GM18909 (cell line): Measurements from ENCODE around the gene NR1D2.
"Not testable (repeated sequence)": the region's sequence is repeated elsewhere in the genome, so short reads cannot be mapped to it uniquely, and the experiment has no call there.

Experiments used
- ATAC-seq: cut with Tn5 transposase; IDR thresholded peaks from one replicate; pipeline ENCODE4 v1.9.1; 2021; ENCODE audit warnings: mild to moderate bottlenecking; ENCODE audit not compliant: unreplicated experiment, poor library complexity

NR1D2 gene

DNA sequence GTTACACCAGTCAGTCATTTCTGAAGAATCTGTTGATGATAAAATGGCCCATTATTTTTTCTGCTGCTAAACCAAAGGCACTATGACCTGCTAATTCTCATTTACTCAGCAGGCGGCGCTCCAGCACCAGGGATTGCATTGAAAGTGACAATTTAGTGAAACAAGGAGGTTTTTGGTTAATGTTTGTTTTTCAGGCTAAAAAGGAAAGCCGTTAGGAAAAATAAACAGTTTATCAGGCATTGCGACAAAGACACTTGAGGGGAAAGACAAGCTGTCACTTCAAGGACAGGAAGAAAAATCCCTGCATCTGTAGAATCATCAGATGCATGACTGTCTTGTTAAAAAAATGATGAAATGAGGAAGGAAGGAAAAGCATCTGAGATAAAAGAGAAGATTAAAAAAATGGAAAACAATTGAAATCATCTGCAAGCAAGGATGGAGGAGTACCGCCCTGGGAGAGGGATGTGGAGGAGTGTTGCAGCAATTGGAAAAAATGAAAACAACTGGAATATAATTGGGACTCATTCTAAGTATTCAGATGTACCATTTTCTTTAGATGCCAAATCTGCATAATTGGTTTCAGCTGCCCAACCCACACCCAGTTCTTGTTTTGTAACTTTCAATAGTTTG, 54.0 kb downstream of the NR1D2 start:
- ATAC-seq, result peak; percentile 50

DNA sequence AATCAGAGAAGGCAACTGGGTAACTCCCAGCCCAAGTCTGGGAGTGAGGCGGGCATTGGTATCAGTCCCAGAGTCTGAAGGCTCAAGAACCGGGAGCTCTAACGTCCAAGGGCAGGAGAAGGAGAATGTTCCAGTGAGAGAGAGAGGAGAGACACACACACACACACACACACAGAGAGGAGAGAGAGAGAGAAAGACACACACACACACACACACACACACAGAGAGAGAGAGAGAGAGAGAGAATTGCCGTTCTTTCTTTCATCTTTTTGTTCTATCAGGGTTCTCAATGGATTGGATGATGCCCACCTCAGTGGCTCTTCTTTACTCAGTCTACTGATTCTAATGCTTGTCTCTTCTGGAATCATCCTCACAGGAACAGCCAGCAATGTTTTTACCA, 57.0 kb downstream of the NR1D2 start:
- ATAC-seq, result no peak

DNA sequence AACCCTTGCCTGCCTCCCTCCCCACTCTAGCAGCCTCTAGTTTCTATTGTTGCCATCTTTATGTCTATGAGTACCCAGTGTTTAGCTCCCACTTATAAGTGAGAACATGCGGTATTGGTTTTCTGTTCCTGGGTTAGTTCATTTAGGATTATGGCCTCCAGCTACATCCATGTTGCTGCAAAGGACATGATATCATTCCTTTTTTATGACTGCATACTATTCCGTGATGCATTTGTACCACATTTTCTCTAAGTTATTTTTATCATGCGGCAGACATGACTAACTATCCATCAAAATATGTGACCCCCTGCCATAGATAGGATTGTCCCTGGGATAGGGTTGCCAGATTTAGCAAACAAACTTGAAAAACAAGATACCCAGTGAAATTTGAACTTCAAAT, 58.4 kb downstream of the NR1D2 start:
- ATAC-seq, result no peak

DNA sequence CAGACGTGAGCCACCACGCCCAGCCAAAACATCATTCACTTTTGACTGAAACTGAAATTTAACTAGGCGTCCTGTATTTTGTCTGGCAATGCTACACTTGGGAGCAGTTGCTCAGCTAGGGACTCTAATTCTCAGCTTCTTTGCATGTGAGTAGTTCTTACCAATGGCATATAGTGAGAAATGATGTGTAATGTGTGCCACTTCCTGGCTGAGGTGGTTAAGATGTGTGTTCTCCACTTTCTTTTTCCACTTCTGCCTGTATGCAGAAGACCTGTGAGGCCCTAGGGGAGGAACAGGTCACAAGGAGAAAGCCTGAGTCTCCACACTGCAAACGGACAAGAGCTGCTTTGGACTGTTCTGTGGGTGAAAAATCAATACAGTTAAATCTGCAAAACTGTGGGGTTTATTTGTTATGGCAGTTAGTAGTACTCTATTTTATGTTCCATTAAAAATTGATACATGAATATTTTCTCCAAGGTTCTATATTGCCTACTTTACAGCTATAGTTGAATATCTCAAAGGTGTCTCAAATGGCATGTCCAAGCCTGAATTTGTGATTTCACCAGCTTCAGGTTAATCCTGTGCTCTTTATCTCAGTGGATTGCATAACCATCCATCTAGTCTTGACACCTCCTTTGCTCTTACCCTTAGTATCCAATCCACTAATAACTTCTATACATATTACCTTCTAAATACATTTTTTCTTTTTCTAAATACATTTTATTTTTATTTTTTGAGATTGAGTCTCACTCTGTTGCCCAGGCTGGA, 59.3 kb downstream of the NR1D2 start:
- ATAC-seq, result peak; percentile 96

DNA sequence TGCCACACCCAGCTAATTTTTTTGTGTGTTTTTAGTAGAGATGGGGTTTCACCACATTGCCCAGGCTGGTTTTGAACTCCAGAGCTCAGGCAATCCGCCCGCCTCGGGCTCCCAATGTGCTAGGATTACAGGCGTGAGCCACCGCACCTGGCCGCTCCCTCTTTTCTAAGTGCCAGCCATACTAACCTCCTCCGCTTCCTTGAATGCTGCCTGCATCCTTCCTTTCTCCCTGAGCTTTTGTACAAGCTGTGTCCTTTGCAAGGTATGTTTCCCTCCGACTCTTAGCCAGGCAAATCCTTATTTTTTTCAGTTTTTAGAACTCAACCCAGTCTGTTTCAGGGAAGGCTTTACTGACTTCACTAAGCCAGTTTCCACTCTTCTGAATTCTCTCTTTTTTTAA, 60.6 kb downstream of the NR1D2 start:
- no peak for ATAC-seq

DNA sequence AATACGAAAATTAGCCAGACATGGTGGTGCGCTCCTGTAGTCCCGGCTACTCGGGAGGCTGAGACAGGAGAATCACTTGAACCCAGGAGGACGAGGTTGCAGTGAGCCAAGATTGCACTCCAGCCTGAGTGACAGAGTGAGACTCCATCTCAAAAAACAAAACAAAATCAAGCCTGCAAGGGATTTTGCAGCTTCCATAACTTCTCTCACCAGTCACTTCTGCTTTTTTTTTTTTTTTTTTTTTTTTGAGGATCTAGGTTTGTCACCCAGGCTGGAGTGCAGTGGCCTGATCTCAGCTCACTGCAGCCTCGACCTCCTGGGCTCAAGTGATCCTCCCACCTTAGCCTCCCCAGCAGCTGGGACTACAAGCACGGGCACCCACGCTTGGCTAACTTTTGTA, 65.7 kb downstream of the NR1D2 start:
- ATAC-seq, result not testable (repeated sequence)

DNA sequence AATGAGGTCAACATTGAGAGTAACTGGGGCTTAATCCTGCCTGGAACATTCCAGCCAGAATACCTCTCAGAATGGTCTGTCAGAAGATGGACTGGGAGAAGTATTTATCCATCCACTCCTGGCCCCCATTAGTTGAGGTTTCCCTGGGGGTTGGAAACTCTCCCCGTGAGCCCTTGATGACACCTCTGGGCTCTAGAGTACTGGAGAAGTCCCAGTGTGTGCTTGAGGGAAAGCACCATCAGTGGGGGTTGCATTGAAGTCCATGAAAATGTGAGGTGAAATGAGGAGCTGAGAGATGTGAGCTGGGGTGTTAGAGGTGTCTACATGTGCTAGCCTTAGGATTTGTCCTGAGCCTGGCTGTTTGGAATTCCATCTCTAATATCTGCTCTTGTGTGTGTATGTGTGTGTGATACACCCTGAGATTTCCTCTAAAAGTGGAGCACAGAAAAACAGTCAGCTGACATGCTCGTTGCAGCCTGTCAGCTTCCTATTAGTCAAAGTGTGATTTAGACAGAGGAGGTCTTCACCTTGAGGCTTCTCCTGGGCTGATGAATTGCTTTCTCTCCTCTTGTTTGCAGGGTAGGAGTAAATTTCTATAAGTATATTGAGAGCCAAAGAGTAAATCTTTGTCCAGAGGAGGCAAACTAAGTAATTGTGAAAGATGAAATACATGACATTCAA, 67.6 kb downstream of the NR1D2 start:
- ATAC-seq, result no peak

DNA sequence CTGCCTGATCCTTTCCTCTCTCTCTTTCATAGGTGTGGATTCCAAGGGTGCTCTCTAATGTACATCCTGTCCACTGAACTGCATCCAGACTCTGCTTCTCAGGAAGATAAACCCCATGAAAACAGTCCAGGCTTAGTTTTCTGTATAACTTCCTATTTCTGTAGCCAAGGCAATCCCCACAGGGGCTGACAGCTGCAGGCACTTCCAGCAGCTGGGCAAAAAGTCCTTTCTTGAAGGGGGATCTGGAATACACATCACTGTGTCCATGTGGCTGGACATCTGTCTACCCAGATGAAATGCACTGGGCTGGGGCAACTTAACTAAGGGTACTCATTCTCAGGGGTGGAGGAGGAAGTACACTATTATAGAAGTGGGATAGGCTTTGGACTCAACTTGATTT, 72.2 kb downstream of the NR1D2 start:
- no peak for ATAC-seq

DNA sequence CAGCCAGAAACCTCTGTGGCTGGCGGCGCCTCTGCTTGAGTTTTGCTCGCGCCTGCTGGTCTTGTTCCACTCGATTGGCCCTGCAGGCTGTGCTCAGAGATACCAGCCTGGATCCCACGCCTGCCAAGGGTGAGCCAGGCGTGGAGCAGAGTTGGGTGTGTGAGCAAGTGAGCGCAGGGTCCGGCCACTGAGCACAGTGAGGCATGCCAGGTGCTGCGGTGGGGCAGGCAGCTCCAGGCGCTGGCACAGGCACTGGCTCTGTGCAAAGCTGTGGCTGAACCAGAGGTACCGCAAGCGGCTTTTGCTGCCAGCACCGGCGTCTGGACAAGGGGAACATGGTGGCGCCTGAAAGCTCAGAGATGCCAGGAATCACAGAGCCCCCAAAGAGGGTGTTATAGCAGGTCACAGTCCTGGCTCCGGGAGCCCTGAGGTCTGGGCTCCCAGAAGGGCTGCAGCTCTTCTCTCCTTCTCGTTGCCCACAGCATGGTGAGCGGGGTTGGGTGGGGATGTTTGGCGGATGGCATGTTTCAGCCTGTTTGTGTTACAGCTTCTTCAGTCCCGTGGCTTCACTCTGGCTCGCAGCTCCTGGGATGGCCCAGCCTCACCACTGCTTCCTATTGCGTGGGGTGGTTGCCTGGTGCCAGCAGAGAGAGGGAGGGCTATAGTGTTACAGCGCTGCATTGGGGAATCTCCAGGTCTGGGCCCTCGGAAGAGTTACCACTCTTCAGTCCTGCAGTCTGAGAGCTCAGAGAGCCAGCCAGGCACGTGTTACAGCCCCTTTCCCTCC, 73.9 kb downstream of the NR1D2 start:
- no peak for ATAC-seq

DNA sequence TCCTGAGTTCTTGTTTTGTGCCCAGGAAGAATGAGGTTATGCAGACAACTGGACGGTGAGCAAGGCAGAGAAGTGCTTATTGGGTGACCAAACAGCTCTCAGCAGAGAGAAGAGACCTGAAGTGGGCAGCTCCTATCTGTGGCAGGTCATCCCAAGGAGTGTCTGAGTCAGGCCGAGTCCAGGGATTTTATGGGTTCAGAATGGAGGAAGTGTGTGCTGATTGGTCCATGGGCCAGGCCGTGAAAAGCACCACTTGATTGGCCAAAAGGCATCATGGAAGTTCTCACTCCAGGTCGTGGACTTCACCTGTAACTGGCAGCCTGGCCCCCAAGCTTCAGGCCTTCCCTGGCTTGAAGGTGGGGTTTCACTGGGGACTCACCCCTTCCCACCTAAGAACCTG, 74.5 kb downstream of the NR1D2 start:
- no peak for ATAC-seq

DNA sequence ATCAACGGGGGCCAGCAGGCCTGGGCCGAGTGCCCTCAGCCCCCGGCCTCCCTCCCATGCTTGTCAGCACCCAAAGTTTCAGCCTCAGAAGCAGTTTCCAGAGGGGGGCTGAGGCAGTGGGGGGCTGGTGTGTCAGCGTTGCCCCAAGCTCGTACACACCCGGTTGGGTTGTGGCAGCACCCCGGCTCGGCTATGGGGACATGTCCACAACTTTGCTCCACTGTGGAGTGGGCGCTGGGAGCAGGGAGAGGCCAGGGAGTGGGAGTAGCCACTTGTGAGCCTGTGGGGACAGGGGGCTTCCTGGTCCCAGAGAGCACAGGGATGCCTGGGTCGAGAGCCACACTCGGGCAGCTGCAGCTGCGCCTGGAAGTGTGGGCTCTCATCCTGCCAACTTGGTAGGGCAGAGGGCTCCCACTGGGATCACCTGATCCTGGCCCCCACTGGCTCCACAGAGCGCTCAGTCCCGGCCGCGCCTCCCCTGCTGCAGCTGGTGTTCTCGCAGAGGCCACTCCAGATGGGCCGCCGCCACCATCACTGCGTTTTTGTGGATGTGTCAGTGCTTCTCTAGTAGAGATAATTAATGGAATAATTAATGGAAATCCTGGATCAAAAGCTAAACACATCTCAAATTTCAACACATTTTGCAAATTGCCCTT, 75.1 kb downstream of the NR1D2 start:
- no peak for ATAC-seq

DNA sequence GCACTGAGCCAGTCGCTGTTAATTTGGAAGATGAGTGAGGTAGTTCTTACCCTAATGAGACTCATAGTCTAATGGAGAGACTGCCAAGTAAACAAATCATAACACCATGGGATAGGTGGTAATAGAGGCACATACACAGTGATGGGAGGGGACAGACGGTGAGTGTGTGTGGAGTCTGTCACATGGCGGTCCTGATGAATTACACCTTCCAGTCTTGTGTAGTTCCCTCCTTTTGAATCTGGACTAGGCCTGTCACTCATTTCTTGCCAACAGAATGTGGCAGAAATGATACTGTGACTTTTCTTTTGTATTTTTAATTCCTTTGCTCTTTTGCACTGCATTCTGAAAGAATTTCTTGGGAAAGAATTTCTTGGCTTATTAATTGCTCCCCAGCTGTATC, 78.1 kb downstream of the NR1D2 start:
- no peak for ATAC-seq

DNA sequence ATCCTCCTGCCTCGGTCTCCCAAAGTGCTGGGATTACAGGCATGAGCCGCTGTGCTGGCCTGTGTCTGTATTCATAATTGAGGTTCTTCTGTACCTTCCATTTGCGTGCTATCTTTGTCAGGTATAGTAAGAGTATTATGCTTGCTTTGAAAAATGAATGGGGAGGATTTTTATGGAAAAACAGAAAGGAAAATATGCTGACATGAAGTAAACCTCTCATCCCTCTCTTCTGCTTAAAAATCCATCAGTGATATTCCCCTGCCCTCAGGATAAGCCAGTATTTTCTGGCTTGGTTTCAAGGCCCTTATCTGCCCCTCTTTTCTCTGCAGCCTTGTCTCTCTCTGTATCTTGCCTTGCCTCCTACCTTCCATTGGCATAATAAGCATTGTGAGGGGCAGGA, 80.7 kb downstream of the NR1D2 start:
- ATAC-seq, result no peak

DNA sequence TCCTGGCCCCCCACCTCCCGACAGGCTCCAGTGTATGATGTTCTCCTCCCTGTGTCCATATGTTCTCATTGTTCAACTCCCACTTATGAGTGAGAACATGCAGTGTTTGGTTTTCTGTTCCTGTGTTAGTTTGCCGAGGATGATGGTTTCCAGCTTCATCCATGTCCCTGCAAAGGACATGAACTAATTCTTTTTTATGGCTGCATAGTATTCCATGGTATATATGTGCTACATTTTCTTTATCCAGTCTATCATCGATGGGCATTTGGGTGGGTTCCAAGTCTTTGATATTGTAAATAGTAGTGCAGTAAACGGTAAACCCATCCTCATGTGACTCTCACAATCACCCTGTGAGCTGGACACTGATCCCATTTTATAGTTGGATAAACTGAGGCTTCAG, 81.6 kb downstream of the NR1D2 start:
- not testable (repeated sequence) for ATAC-seq

DNA sequence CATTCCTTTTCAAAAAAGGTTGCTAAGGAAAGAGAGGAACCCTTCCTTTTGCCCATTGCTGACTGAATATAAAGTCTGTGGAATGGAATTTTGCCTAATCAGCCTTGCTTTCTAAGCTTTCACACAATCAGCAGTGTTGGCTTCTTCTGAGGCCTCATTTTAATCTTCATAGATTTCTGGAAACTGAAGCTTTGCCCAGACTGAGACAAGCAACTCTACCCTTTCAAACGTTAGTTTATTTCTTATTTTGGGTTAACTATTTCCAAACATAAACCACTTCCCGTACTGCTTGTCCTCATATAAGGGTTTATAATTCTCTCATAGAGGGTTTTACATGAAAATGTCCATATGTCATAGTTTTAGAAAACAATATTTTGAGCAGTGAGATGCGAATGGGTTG, 82.9 kb downstream of the NR1D2 start:
- no peak for ATAC-seq
